Measurements from ENCODE around the gene ITPA.

Gene ITPA

GRCh38 chr20:3246682-3247081, 37.4 kb downstream of the ITPA start:
- DNase-seq (ENCODE audit: low spot score) = no peak

- no peak for DNase-seq (ENCODE audit: low spot score)
Measured at GRCh38 chr20:3247638-3248037, 38.3 kb downstream of the ITPA start.

- no peak for DNase-seq (ENCODE audit: low spot score)
Measured at GRCh38 chr20:3248167-3248992, 39.1 kb downstream of the ITPA start.

GRCh38 chr20:3248993-3249347, 39.7 kb downstream of the ITPA start:
- DNase-seq (ENCODE audit: low spot score) = no peak

- DNase-seq (ENCODE audit: low spot score) = no peak
Measured at GRCh38 chr20:3250091-3250504, 40.8 kb downstream of the ITPA start.

- no peak for DNase-seq (ENCODE audit: low spot score)
Measured at GRCh38 chr20:3251806-3252205, 42.5 kb downstream of the ITPA start.

- DNase-seq (ENCODE audit: low spot score) = no peak
Measured at GRCh38 chr20:3255728-3256127, 46.4 kb downstream of the ITPA start.

GRCh38 chr20:3258429-3258828, 49.1 kb downstream of the ITPA start:
- no peak for DNase-seq (ENCODE audit: low spot score)

GRCh38 chr20:3262566-3262965, 53.3 kb downstream of the ITPA start:
- DNase-seq (ENCODE audit: low spot score) = no peak

- DNase-seq (ENCODE audit: low spot score) = no peak
Measured at GRCh38 chr20:3270051-3270450, 60.8 kb downstream of the ITPA start.

- DNase-seq (ENCODE audit: low spot score) = no peak
Measured at GRCh38 chr20:3273371-3273770, 64.1 kb downstream of the ITPA start.
